ENCODE measurements around the gene MSANTD2.
A peak's percentile ranks its signal among the peaks of the same experiment; 100 is the strongest.

The MSANTD2 gene

DNA sequence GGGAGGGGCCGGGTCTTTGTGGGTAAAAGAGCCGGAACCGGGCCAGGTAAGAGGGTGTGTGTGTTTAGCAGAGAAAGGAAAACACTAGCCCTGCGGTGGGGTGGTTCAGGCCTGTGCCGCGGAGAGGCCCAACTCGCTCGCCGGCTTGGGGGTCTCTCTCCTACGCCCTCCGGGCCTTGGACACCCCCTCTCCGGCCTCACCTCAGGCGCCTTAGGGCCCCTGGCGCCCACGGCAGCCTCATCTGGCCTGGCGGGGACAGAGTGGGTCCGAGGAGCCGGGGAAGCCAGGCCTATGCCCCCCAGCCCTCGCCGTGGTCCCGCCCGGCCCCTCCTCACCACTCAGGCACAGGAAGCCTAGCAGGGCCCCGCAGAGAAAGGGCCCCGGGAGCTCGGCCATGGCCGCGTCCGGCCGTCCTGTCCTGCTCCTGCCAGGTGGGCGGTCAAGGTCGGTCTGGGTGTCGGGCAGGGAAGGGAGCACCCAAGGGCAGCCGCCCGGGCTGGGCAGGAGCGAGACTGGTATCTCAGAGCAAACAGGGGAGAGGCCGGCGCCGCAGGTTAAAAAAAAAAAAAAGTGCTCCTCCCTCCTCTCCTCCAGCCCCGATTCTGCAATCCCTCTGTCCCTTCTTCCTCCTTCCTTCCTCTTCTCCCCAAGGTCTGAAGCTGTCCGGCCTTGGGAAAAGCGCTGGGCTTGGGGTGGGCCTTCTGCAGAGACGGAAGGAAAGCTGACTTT is 48.3 kb downstream of the MSANTD2 start, which contains the start of gene VSIG2:
Gene VSIG2 (minus strand): TSS at position 515 of the 730 bp plus-strand sequence. CDS start 118 bp downstream, at position 397.
- DNase-seq = no peak

DNA sequence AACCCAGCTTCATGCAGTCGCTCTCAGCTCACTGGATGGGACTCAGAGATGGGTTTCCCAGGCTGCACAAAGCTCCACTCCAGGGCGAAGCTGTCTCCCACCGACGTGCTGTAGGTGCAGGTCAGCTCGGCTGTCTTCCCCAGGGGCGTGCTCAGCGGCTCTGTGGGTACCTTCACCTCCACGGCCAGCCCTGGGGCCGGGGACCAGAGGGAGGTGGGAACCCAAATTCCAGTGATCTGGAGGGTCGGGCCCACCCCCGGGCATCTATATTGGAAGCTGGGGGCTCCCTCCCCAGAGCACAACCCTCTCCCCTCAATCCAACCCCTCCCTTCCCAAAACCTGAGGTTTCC is 48.8 kb downstream of the MSANTD2 start:
- no peak for DNase-seq

DNA sequence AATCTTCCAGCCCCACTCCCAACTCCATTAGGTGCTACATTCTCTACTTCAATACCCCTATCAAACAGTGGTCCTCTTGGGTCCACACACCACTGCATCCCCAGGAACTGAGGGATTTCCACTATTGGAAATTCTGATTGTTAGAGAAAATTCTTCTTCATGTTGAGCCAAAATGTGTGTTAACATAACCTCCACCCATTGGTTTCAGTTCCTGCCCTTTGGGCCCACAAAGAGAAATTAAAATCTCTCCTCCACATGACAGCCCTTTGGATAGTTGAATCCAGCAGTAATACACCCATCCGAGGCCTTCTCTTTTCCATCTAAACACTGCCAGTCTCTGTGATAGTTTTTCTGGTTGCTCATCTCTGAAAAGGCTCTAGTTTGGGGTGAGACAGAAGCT is 50.3 kb downstream of the MSANTD2 start:
- DNase-seq = no peak

DNA sequence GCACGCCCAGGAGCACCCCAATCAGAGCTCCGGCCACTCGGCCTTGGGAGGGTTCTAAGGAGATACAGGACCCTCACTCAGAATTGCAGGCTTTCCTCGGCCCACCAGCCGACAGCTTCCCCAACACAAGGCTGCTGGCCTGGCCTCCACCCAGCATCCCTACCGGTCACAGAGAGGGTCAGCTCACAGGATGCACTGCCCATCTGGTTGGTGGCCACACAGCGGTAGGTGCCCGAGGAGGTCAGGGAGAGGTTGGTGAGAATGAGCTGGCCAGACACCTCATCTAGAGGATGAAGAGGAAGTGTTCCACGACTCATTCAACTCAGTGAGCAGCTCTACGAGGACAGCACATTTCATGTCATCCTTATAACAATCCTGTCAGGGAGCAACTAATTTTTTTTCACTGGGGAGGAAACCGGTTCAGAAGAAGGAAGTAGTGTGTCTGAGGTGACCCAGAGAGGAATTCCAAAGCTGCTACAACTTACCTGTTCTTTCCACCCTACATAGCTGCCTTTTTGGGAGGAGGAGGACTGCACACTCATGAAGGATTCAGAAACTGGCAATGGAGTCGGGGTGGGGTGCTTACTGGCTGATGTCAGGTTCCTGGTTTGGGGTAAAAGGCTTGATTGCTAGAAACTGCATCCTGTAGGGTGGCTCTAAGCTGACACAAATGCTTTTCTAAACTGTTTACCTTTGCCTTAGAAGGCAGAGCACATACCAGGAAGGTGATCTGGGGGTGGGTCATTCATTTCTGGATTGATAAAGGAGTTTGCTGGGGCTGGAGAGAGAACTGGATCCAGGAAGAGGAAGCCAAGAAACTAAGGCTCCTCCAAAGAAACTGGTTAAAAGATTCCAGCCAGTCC is 51.5 kb downstream of the MSANTD2 start:
- no peak for DNase-seq

DNA sequence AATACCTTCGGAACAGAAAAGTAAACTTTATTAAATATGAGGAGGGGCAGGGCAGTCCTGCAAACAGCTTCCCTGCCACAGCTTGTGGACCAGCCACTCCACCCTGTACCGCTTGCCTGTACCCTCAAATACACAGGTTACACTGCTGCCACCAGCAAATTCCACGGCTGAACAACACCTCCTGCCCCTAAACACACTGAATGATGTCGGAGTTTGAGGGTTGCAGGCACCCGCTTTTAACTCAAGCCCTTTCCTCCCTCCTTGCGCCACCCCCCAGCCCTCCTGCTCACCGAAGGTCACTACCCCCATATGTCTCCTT is 52.1 kb downstream of the MSANTD2 start:
- no peak for DNase-seq

DNA sequence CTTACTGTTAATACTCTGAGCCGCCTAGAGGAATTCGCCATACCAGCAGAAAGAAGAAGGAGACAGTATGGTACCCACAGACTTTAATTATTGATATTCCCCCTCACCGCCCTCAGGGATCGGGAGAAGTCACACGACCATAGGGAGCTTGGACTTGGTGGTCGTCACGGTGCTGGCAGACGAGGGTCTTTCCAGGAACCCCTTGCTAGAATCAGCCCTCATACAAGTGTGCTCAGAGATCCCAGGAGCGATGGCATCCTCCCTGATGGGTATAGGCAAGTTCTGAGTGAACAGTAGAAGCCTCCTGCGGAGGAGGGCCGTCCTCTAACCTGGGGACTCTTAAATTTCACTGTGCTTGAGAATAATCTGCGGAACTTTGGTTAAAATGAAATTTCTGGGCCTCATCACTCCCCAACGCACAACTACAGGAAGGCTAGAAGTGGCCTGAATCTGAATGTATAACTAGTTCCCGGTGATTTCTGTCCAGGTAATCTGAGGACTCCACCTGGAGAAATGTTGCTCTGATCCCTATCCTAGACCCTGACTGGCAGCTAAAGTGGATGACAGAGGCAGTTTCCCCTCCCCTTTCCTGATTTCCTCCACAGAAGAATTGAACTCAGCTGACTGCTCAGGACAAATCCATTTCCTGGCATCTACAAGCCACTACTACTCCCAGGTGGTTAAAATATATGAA is 52.7 kb downstream of the MSANTD2 start:
- no peak for DNase-seq

DNA sequence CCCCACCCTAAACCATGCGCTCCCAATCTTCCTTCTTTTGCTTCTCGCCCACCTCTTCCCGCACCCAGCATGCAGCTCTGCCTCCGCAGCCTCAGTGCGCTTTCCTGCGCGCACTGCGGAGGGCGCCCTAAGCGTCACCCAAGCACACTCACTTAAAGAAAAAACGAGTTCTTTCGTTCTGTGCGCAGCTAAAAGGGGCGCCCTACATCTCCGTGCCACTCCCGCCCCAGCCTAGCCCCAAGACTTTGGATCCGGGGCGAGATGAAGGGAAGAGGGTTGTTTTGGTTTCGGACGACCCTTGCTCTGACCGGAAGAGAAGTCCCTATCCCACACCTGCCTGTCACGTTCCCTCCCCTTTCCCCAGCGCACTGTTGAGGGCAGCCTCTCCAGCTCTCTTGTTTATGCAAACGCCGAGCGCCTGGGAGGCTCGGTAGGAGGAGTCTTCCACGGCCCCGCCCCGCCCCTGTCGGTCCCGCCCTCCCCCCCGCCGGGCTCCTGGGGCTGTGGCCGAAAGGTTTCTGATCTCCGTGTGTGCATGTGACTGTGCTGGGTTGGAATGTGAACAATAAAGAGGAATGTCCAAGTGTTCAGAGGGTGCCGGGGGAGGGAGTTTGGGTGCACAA is 53.5 kb downstream of the MSANTD2 start:
- peak; percentile 79 for DNase-seq

DNA sequence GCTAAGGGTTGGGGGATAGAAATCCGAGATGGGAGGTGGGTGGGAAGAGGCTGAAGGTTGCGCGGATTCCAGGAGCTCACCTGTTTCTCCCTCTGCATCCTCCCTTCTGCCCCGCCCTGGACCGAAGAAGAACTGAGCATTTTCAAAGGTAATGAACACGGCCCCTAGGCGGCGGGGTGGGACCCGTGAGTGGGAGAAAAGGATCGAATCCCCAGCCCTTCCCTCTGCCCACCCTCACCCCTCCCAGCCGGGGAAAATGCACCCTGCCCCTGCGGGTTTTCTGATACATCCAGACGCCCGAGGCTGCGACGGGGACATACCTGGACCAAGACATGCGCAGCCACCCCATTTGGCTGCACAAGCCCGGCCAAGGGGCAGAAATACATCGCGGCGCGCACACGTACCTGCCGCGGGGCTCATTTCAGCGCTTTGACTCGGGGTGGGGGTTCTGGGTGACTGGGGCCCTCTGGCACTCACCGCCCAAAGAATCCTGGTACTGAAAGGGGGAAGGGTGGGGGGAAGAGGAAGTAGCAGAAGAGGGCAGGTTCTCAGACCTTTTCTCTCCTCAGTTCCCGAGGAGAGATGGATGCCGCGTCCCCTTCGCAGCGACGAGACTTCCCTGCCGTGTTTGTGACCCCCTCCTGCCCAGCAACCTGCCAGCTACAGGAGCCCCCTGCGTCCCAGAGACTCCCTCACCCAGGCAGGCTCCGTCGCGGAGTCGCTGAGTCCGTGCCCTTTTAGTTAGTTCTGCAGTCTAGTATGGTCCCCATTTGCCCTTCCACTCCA is 54.2 kb downstream of the MSANTD2 start:
- DNase-seq = no peak

DNA sequence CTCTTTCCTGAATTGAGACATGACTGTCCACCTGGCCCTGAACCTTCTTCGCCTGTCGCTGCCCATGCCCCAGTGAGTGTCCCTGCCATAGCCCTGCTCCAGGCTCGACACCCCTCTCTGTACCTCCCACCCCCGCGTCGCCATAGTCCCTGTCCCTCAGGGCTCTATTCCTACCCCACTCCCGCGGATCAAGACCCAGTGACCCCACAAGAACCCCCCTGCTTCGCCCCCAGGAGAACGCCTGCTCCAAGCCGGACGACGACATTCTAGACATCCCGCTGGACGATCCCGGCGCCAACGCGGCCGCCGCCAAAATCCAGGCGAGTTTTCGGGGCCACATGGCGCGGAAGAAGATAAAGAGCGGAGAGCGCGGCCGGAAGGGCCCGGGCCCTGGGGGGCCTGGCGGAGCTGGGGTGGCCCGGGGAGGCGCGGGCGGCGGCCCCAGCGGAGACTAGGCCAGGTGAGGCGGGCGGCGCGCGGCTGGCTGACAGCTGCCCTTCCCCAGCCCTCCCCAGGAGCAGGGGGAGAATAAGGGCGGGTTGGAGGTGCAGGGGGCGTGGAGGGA is 54.9 kb downstream of the MSANTD2 start:
- DNase-seq = no peak

DNA sequence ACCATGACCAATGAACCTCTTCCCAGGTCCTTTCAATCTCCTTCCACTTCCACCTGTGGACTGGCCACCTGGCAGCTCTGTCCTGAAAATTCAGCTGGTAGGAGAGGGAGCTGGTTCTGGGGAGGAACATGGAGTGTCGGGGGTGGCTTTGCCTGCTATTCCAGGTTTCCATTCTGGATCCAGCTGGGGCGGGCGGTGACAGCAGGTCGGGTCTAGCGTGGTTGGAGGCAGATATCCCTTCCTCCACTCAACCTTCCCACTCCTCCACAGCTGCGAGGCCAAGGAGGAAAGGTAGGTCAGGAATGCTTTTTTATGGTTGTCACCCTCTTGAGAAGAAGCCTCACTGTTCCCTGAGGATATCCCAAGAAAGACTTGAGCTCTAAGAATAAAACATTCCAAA is 57.2 kb downstream of the MSANTD2 start:
- DNase-seq = no peak

DNA sequence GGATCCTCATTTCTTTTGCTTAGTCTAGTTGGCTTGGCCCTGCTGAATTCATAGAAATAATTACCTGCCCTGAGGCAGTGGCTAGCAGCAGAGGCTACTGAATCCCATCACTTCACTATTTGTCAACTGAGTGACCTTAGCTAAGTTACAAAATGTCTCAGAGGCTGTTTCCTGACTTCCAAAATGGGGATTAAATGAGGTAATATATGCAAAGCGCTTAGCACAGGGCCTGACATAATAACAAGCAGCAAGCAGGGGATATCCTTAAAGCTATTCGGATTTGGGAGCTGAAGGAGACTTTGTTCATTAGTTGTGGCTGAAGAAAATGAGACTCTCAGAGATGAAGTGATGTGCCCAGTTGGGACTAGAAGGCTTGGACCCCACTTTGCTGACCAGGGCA is 57.7 kb downstream of the MSANTD2 start:
- no peak for DNase-seq

DNA sequence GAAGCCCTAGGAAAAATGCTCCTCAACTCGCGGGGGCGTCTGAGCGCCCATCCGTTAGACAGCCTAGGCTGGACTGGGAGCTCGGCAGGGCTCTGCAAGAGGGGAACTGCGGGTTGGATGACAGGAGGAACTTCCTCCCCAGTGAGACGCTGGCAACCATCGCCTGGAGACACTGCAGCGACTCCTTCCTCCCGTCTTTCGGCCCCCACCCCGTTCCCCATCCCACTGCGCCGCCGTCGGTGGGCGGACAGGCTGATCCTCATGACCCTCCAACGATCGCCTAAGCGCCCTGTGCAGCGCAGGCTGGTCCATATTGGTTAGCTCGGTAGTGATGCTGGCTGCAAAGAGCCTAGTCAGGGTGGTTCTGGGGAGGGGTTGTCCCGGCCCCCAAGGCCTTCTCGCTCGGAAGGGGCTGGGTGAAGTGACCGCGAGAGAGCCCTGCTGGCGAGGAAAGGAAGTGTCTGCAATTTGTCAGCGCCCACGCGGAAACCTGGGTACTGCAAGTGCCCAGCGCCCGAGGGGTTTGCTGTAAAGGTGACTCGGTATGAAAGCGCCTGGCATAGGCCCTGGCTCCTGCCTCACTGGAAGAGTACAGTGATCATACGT is 59.8 kb downstream of the MSANTD2 start:
- DNase-seq = no peak

DNA sequence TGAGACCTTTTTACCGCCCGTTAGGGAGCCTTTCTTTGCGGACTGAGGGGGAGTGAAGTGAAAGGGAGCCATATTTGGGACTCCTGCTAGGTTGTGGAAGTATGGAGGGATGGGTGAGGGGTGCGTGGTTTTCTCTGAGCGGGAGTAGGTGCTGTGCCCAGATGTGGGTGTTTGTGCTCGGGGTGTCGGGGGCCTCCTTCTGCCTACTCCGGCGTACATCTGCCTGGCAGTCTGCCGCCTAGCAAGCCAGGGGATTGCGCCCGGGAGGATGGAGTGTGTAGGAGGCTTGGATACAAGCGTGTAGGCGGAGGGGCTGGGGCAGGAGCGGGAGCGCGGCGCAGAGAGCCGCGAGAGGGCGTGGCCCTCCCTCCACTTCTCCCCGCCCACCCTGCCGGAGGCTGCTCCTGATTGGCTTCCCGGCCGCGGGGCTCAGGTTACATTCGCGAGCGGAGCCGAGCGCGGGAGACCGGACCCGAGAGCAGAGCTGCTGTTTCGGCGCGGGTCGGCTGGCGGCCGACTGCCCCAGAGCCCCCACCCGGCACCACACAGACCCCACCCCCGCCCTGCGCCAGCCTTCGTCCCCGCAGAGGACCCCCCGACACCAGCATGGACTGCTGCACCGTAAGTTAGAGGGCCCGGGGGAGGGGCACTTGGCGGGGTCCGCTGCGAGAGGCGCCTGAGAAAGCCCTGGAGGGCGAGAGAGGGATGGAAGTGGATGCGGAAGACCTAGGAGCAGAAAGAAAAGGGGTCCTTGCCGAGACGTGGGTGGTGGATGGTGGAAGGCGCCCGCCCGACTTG is 60.5 kb downstream of the MSANTD2 start, which contains the start of gene NRGN:
Gene NRGN (plus strand): TSS at position 464 of the 798 bp plus-strand sequence. CDS start 143 bp downstream, at position 607.
- peak; percentile 75 for DNase-seq

DNA sequence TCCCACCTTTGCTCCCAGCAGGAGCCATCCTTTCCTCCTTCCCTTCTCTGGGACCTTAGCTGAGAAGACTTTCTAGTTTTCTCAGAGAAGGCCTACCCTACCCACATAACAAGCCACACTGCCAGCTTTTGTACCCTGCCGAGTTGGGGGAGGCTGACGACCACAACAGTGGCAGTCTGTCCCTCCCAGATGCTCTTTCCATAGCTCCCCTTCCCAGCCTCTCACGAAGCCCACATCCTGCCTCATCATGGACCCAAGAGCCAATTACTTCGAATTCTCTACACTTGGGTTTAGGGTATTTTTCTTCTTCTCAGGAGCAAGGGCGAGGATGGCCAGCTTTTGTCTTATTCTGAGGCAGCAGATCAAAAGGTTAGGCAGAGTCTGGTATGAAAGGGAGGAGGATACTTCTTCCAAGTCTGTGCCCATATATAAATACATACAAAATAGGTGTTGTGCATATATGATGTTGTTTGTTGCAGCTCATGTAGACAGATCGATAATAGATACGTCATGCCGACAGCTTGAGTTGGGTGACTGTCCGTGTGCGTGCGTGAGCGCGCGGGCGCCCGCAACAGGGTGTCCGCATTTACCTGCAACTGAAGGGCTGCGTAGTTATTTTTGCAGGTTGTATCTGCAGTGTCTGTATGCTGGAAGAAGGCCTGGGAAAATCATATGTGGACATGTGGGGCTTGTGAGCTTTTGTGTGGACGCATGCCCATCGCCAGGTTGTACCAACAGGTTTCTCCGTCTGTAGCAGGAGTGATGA is 61.3 kb downstream of the MSANTD2 start:
- no peak for DNase-seq

DNA sequence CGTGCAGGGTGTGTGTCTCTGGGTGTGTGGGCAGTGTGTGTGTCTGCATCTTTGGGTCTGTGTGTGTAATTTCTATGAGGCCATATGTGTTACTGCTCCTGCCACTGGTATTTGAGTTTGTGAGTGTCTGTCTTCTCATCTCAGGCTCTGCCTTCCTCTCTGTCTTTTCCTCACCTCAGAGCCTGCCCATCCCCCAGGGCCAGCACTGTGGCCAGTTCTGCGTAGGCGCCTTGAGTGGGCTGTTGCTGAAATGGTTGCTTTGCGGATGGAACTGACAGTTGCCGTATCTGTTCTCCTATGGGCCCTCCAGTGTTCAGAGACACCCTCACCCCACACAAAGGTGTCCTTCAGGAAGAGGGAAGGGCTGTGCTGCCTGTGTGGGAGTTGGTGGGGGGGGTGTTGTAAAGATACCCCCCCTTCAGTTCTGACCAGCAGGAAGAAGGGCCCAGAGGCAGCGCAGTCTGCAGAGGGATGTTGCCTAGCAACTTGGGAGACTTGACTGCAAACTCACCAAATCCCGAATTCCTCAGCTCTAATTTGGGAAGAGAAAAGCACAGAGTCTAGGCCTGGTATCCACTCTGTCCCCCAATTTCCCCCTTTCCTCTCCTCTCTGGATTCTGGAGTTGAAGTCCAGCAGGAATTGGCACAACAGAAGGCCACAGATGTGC is 62.4 kb downstream of the MSANTD2 start:
- no peak for DNase-seq

DNA sequence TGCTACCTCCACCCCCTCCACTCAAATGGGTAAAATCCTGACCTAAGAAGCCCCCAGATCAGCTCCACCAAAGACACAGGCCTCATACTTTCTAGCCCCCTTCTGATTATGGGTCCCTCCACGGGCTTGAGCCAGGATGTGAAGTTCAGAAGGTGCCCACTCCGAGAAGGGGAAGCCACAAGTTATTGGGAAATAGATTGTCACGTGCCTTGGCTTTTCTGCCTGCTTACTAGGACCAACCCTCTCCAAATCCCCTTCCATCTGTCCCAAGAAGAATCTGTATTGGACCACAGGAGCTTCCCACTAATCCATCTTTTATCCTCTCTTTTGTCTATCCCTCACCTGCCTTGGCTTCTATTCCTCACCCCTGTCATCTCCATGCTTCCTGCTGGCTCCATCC is 63.5 kb downstream of the MSANTD2 start:
- DNase-seq = no peak

DNA sequence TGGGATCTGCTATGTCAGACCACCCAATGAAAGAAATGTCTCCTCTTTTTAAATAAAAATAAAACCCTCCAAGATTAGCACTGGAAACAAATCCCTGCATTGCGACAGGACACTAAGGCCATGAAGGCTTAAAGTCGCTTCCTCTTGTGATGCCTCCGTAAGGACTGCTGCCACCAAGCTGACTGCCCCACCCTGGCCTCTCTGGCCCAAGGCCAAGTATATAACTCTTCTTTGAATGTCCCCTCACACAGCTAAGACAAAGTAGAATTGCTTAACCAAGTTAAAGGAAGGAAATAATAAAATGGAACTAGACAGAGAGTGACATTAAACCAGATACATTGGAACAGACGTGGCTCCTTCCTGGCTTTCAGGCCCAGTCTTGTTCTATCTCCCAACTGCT is 68.0 kb downstream of the MSANTD2 start:
- DNase-seq = no peak

DNA sequence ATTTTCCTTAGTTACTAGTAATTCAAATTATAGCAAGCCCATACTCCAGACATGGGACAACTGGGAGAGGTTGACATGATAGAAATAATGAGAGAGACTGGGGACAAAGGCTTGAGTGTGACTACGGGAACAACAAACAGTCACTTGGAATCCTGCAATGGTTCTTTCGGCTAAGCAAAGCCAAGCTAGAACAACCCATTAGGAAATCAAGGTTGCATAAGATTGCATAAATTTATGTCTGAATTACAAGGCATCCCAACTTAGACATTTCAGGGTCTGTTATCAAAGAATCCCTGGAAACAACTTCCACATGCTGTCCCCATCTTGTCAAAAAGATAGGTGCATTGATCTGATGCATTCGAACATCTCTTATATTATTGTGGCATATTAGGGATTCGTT is 70.6 kb downstream of the MSANTD2 start:
- DNase-seq = no peak

DNA sequence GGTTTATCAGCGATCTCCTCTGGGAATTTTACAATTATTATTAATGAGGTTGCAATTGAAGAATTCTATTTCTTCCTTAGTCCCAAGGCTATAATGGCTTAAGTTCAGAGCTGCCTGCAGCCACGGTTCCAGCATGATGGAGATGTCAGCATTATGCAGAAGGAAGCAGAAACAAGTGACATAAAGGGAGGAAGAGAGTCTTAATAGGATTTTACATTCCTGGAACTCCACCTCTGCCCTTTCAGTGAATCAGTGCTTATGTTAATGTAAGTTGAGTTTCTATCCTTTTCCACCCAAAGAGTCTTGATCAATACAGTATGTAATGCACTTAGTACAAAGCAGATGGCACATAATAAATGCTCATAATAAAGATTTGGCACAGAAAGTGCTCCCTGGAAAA is 72.1 kb downstream of the MSANTD2 start:
- no peak for DNase-seq

All from kidney glomerular epithelial cell (primary cell).